ENCODE results near the gene HRH4.

HRH4 gene

DNA sequence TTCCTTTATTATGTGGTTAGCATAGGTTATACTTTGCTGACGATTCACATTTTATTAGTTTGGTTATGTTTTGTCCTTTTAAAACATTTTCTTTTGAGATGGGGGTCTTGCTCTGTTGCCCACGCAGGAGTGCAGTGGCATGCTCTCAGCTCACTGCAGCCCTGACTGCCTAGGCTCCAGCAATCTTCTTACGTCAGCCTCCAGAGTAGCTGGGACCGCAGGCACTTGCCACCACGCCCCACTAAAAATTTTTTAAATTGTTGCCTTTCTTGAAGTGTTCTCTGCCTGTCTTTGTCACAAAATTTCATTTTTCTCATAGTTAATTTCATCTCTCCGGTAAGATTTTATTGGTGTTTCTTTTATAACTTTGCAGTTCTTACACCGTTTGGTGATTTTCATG lies 18.9 kb downstream of the HRH4 start:
- no peak for TF ChIP-seq FOXP2 (optimal IDR thresholded peaks at IDR 0.05; ENCODE audit: borderline replicate concordance, extremely low read depth, extremely low read length, insufficient read depth)
- no peak for TF ChIP-seq POLR2AphosphoS5 (IDR thresholded peaks at IDR 0.05; ENCODE audit: low read depth, low read length)
- TF ChIP-seq, protein P1, sequence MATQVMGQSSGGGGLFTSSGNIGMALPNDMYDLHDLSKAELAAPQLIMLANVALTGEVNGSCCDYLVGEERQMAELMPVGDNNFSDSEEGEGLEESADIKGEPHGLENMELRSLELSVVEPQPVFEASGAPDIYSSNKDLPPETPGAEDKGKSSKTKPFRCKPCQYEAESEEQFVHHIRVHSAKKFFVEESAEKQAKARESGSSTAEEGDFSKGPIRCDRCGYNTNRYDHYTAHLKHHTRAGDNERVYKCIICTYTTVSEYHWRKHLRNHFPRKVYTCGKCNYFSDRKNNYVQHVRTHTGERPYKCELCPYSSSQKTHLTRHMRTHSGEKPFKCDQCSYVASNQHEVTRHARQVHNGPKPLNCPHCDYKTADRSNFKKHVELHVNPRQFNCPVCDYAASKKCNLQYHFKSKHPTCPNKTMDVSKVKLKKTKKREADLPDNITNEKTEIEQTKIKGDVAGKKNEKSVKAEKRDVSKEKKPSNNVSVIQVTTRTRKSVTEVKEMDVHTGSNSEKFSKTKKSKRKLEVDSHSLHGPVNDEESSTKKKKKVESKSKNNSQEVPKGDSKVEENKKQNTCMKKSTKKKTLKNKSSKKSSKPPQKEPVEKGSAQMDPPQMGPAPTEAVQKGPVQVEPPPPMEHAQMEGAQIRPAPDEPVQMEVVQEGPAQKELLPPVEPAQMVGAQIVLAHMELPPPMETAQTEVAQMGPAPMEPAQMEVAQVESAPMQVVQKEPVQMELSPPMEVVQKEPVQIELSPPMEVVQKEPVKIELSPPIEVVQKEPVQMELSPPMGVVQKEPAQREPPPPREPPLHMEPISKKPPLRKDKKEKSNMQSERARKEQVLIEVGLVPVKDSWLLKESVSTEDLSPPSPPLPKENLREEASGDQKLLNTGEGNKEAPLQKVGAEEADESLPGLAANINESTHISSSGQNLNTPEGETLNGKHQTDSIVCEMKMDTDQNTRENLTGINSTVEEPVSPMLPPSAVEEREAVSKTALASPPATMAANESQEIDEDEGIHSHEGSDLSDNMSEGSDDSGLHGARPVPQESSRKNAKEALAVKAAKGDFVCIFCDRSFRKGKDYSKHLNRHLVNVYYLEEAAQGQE (IDR thresholded peaks at IDR 0.05; ENCODE audit: insufficient read depth in 1 of 2, low read depth in 2 of 2, low read length in 2 of 2): no peak
- TF ChIP-seq SIN3A (IDR thresholded peaks at IDR 0.05; ENCODE audit: borderline replicate concordance, insufficient read depth, low read length): no peak
- TF ChIP-seq TAF1 (IDR thresholded peaks at IDR 0.05; ENCODE audit: borderline replicate concordance, insufficient read depth, low read length): no peak

DNA sequence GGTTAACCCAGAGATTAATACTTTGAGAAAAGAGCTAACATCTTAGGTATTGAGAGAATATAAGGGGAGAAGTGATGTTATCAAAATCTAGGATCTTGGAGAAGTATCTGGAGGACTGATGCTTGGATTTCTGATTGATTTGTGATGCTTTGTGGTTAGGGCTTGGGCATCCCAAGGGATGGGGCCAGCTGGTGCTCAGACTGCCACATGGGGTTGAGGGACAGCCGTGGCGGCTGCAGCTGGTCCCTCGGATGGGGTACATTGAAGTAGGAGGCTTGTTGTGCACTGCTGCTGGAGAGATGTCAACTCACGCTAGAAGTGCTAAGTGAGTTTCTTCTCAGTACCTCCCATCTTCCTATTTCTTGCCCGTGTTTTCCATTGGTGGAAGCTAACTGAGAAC lies 22.4 kb downstream of the HRH4 start:
- TF ChIP-seq, protein P1 (IDR thresholded peaks at IDR 0.05; ENCODE audit: insufficient read depth in 1 of 2, low read depth in 2 of 2, low read length in 2 of 2): no peak
- no peak for TF ChIP-seq POLR2AphosphoS5 (IDR thresholded peaks at IDR 0.05; ENCODE audit: low read depth, low read length)
- no peak for TF ChIP-seq SIN3A (IDR thresholded peaks at IDR 0.05; ENCODE audit: borderline replicate concordance, insufficient read depth, low read length)
- TF ChIP-seq FOXP2 (optimal IDR thresholded peaks at IDR 0.05; ENCODE audit: borderline replicate concordance, extremely low read depth, extremely low read length, insufficient read depth): no peak
- TF ChIP-seq TAF1 (IDR thresholded peaks at IDR 0.05; ENCODE audit: borderline replicate concordance, insufficient read depth, low read length): no peak

GRCh38 chr18:24485681-24486080 lies 25.2 kb downstream of the HRH4 start:
- TF ChIP-seq TAF1 (IDR thresholded peaks at IDR 0.05; ENCODE audit: borderline replicate concordance, insufficient read depth, low read length) (no peak), FOXP2 (optimal IDR thresholded peaks at IDR 0.05; ENCODE audit: borderline replicate concordance, extremely low read depth, extremely low read length, insufficient read depth) (no peak), SIN3A (IDR thresholded peaks at IDR 0.05; ENCODE audit: borderline replicate concordance, insufficient read depth, low read length) (no peak), POLR2AphosphoS5 (IDR thresholded peaks at IDR 0.05; ENCODE audit: low read depth, low read length) (no peak)
- TF ChIP-seq, protein P1 (IDR thresholded peaks at IDR 0.05; ENCODE audit: insufficient read depth in 1 of 2, low read depth in 2 of 2, low read length in 2 of 2): no peak

DNA sequence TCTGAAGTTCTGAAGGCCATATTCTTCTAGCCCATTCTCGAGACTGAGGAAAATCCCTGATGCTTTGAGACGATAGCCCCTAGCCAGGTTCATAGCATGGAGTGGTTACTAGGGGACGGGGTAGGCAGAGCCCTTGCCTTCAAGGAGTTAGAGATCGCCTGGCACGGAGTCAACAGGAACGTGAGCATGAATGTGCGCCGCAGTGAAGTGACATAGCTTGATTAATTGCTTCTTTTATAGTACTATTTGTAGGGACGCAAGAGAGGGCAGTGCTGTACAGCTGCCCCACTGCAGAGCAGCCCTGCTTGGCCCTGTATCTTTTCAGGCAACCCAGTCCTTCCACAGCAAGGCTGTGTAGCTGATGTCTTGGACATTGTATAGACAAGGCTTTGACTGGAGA lies 26.2 kb downstream of the HRH4 start:
- TF ChIP-seq FOXP2 (optimal IDR thresholded peaks at IDR 0.05; ENCODE audit: borderline replicate concordance, extremely low read depth, extremely low read length, insufficient read depth) (no peak), SIN3A (IDR thresholded peaks at IDR 0.05; ENCODE audit: borderline replicate concordance, insufficient read depth, low read length) (no peak), POLR2AphosphoS5 (IDR thresholded peaks at IDR 0.05; ENCODE audit: low read depth, low read length) (no peak), TAF1 (IDR thresholded peaks at IDR 0.05; ENCODE audit: borderline replicate concordance, insufficient read depth, low read length) (no peak)
- TF ChIP-seq, protein P1 (IDR thresholded peaks at IDR 0.05; ENCODE audit: insufficient read depth in 1 of 2, low read depth in 2 of 2, low read length in 2 of 2): no peak
